RWPE1 (cell line): ENCODE data around the gene TMEM238.
A peak's percentile ranks its signal among the peaks of the same experiment; 100 is the strongest.

ENCODE experiments used
- CTCF ChIA-PET: fragments of 350-600 bp; sonication (Branson Sonifier 250); formaldehyde crosslinking; extraction: SDS; loops from one replicate; lab custom pipeline; 2021; lab: Yijun Ruan, JAX
- POLR2A ChIA-PET: fragments of 400-600 bp; formaldehyde crosslinking; extraction: SDS; loops from one replicate; lab custom pipeline; 2020; ENCODE audit warnings: antibody characterized with exemption; ENCODE audit not compliant: low non-redundant PET; lab: Yijun Ruan, JAX
- DNase-seq: peaks from one replicate; pipeline ENCODE4 v3.0.0; 2012; ENCODE audit warnings: low spot score
- H3K27ac ChIP-seq: fragments of 450-650 bp; 2 replicates; pipeline ENCODE4 v1.5.1; 2017
- CTCF ChIP-seq: fragments of 450-650 bp; conservative IDR thresholded peaks from 2 replicates; pipeline ENCODE4 v1.5.1; 2017; ENCODE audit warnings: low read depth, mild to moderate bottlenecking

Gene TMEM238

GRCh38 chr19:55391191-55391670 is 7.1 kb upstream of the TMEM238 start:
- ChIA-PET POLR2A (interaction anchor here (0.5 kb wide), 1 partner anchor 180 kb away, joined by 3 read pairs; no protein-coding TSS in a partner anchor), CTCF (no interaction called here)
- TF ChIP-seq CTCF: no peak
- no peak for DNase-seq
- H3K27ac ChIP-seq: peak overlapping the region; percentile 98

GRCh38 chr19:55390461-55390880 is 6.4 kb upstream of the TMEM238 start:
- no peak for DNase-seq
- no peak for TF ChIP-seq CTCF
- POLR2A ChIA-PET: interaction anchor here (0.5 kb wide), 1 partner anchor 179 kb away, joined by 3 read pairs; no protein-coding TSS in a partner anchor
- CTCF ChIA-PET: no interaction called here
- peak overlapping the region; percentile 98 for H3K27ac ChIP-seq

GRCh38 chr19:55389386-55390317 is 5.6 kb upstream of the TMEM238 start:
- no peak for DNase-seq
- POLR2A ChIA-PET: no interaction called here
- TF ChIP-seq CTCF: no peak
- CTCF ChIA-PET: no interaction called here
- H3K27ac ChIP-seq: peak overlapping the region; percentile 98

- POLR2A ChIA-PET: interaction anchor here (0.8 to 2.1 kb wide), 3 partner anchors 19 to 91 kb away, joined by 3 to 6 read pairs (median 3); partner anchors contain the start of gene UBE2S
- no peak for TF ChIP-seq CTCF
- peak overlapping the region; percentile 98 for H3K27ac ChIP-seq
- CTCF ChIA-PET: interaction anchor here (0.6 to 1.2 kb wide), 2 partner anchors 94 to 116 kb away, joined by 3 to 5 read pairs; no protein-coding TSS in a partner anchor
- no peak for DNase-seq
Measured at GRCh38 chr19:55387736-55388497, 3.8 kb upstream of the TMEM238 start.

- CTCF ChIA-PET: interaction anchor here (0.6 to 0.8 kb wide), 2 partner anchors 39 to 94 kb away, joined by 3 to 4 read pairs; no protein-coding TSS in a partner anchor
Measured at GRCh38 chr19:55386493-55386971, 2.4 kb upstream of the TMEM238 start.

More at GRCh38 chr19:55386493-55386971, 2.4 kb upstream of the TMEM238 start:
- DNase-seq: no peak
- POLR2A ChIA-PET: interaction anchor here (1.2 kb wide), 1 partner anchor 14 kb away, joined by 3 read pairs; no protein-coding TSS in a partner anchor
- no peak for TF ChIP-seq CTCF
- H3K27ac ChIP-seq: peak overlapping the region; percentile 98
